GM19238 (cell line): ENCODE results near the gene WASHC4.

ENCODE experiments used
- DNase-seq: peaks from one replicate; pipeline ENCODE4 v3.0.0; 2011; ENCODE audit warnings: low spot score; ENCODE audit not compliant: insufficient read length

Gene WASHC4

DNA sequence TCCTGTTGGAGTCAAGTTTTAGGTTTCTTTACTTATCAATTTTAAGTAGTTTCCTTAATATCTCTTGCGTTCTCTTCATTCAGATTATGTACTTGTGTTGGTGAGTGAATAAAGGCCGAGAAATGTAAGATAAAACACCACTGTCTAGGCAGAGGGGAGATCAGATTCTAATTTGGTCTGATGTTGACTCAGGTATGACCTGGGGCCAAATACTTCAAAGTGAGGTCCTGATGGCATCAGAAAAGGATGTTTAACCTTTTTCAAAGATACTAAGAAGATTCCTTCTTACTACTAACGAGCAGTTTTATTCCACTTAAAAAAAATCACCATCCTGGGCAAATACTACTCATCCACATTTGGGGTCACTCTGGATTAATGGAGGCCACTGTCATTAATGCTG, 101.6 kb downstream of the WASHC4 start:
- DNase-seq: no peak

- DNase-seq: no peak
These were observed 104.9 kb downstream of the WASHC4 start for GRCh38 chr12:105212438-105212837.

GRCh38 chr12:105214148-105214547, 106.6 kb downstream of the WASHC4 start:
- DNase-seq: no peak

DNA sequence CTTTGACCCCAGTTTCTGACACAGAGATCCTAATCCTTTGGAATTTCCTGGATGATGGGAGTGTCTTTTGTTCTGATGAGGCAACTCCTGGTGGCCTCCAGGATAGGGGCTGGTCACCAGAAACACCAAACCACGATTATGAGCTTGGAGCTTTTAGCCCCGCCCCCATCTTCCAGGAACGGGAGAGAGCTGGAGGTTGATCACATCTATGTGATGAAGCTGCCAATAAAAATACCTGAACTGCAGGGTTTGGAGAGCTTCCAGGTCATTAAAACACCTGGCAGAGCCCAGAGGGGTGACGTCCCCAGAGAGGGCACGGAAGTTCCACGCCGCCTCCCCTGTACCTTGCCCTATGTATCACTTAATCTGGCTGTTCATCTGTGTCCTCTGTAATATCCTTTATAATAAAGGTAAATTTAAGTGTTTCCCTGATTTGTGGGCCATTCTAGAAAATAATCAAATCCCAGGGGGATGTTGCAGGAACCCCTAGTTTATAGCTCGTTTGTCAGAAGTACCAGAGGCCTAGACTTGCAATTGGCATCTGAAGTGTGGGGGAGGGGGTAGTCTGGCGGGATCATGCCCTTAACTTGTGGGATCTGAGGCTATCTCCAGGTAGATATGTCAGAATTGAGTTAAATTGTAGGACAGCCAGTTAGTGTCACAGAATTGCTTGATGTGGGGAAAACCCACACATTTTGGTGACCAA, 107.3 kb downstream of the WASHC4 start:
- no peak for DNase-seq

- no peak for DNase-seq
These were observed 110.9 kb downstream of the WASHC4 start for GRCh38 chr12:105218434-105218833.
